GM18508 (cell line): ENCODE measurements around the gene SLCO2A1.

Source experiments
- ATAC-seq: cut with Tn5 transposase; IDR thresholded peaks from one replicate; pipeline ENCODE4 v1.9.1; 2021; ENCODE audit warnings: moderate number of reproducible peaks; ENCODE audit not compliant: insufficient read depth, unreplicated experiment

The SLCO2A1 gene

GRCh38 chr3:133917144-133917543 is 112.6 kb downstream of the SLCO2A1 start:
- ATAC-seq: no peak

- ATAC-seq: no peak
Observed at GRCh38 chr3:133915685-133916658, 113.8 kb downstream of the SLCO2A1 start.

- no peak for ATAC-seq
Observed at GRCh38 chr3:133914839-133915600, 114.7 kb downstream of the SLCO2A1 start.

- ATAC-seq: no peak
Observed at GRCh38 chr3:133910422-133910821, 119.3 kb downstream of the SLCO2A1 start.

GRCh38 chr3:133905376-133905775 is 124.3 kb downstream of the SLCO2A1 start:
- no peak for ATAC-seq

GRCh38 chr3:133901847-133902246 is 127.9 kb downstream of the SLCO2A1 start:
- ATAC-seq: no peak

- ATAC-seq: no peak
Observed at GRCh38 chr3:133901083-133901482, 128.6 kb downstream of the SLCO2A1 start.

GRCh38 chr3:133899311-133899710 is 130.4 kb downstream of the SLCO2A1 start:
- no peak for ATAC-seq

GRCh38 chr3:133897547-133897946 is 132.2 kb downstream of the SLCO2A1 start:
- no peak for ATAC-seq

- no peak for ATAC-seq
Observed at GRCh38 chr3:133896002-133896761, 133.5 kb downstream of the SLCO2A1 start.

- ATAC-seq: no peak
Observed at GRCh38 chr3:133895208-133896001, 134.3 kb downstream of the SLCO2A1 start, which contains the start of gene RAB6B. RAB6B (minus strand) TSS chr3:133895882; CDS start chr3:133895466, 416 bp downstream.

- ATAC-seq: no peak
Observed at GRCh38 chr3:133894353-133895207, 135.1 kb downstream of the SLCO2A1 start.

- ATAC-seq: no peak
Observed at GRCh38 chr3:133893683-133894352, 135.9 kb downstream of the SLCO2A1 start.

GRCh38 chr3:133892541-133893231 is 137.0 kb downstream of the SLCO2A1 start:
- ATAC-seq: no peak

- ATAC-seq: no peak
Observed at GRCh38 chr3:133891662-133892378, 137.9 kb downstream of the SLCO2A1 start.

GRCh38 chr3:133890972-133891644 is 138.6 kb downstream of the SLCO2A1 start:
- no peak for ATAC-seq
